Sigmoid colon (tissue), 4 donors: ENCODE results near the gene EDARADD.

ENCODE experiments used
- EP300 ChIP-seq, 4 donors: sonication (generic); formaldehyde crosslinking; IDR thresholded peaks; one replicate each; pipeline ENCODE4 v1.6.1; 2017; ENCODE audit warnings: antibody characterized with exemption in 4 of 4
- POLR2A ChIP-seq, 2 donors: fragments of 450-650 bp; IDR thresholded peaks; one replicate each; pipeline ENCODE4 v1.6.1; 2016; ENCODE audit warnings: antibody characterized with exemption in 2 of 2, mild to moderate bottlenecking in 2 of 2, moderate library complexity in 2 of 2
- POLR2AphosphoS5 ChIP-seq, 4 donors: sonication (generic); formaldehyde crosslinking; IDR thresholded peaks; one replicate each; pipeline ENCODE4 v1.6.1; 2017; ENCODE audit warnings: antibody characterized with exemption in 4 of 4
- TF ChIP-seq, protein P1 (sequence below), 4 experiments: fragments of 450-650 bp in 3 of 4; fragments of 200-600 bp in 1 of 4; IDR thresholded peaks; one replicate each; pipeline ENCODE4 v1.5.1; 2016 to 2019; ENCODE audit warnings: antibody characterized with exemption in 4 of 4, mild to moderate bottlenecking in 3 of 4, moderate library complexity in 2 of 4

DNA sequence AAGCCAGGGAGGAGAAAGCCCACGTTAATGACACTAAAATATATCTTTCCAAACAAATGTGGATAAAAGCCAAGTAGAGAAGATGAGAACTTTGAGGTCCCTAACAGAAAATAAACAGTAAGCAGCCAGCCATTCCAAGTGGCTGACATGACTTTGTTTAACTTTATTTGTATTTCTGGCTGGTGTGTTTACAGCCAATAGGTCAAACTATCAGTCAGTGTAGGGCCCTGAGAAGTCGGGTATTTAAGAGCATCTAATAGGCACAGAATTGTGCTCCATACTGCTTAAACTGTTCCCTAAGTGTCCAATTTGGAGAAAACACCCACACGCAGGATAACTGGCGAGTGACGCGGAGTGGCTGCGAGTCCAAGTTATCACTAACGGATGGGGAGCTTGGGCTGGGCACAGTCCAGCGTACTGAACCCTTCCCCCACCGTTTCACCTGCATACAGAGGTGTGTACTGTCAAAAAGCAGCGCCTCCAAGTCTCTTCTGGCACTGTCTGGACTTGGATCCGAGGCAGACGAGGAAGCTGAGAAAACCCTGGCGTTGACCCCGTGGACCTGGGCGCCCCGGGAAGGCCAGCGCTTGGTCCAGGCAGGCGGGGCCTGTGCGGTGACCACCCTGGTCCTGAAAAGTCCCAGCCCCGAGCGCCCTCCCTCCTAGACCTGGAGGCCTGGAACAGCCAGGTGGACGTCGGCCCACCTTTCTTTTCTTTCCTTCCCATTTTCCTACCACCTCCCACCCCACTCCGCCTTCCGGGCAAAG is 129.0 kb downstream of the EDARADD start:
- TF ChIP-seq, protein P1, sequence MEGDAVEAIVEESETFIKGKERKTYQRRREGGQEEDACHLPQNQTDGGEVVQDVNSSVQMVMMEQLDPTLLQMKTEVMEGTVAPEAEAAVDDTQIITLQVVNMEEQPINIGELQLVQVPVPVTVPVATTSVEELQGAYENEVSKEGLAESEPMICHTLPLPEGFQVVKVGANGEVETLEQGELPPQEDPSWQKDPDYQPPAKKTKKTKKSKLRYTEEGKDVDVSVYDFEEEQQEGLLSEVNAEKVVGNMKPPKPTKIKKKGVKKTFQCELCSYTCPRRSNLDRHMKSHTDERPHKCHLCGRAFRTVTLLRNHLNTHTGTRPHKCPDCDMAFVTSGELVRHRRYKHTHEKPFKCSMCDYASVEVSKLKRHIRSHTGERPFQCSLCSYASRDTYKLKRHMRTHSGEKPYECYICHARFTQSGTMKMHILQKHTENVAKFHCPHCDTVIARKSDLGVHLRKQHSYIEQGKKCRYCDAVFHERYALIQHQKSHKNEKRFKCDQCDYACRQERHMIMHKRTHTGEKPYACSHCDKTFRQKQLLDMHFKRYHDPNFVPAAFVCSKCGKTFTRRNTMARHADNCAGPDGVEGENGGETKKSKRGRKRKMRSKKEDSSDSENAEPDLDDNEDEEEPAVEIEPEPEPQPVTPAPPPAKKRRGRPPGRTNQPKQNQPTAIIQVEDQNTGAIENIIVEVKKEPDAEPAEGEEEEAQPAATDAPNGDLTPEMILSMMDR (IDR thresholded peaks at IDR 0.05), result no peak
- TF ChIP-seq POLR2A (IDR thresholded peaks at IDR 0.05) (no peak), EP300 (IDR thresholded peaks at IDR 0.05) (no peak), POLR2AphosphoS5 (IDR thresholded peaks at IDR 0.05) (no peak)
